Mucosa of stomach (tissue), 1 donor: ENCODE data around the gene CLEC4F.
"Not testable (repeated sequence)": the region's sequence is repeated elsewhere in the genome, so short reads cannot be mapped to it uniquely, and the experiment has no call there.

Experiments used
- H3K27me3 ChIP-seq: one replicate; pipeline ENCODE4 v1.7.0; 2013; ENCODE audit warnings: mild to moderate bottlenecking, low read length; ENCODE audit not compliant: control insufficient read depth, insufficient read depth
- H3K36me3 ChIP-seq: one replicate; pipeline ENCODE4 v1.7.0; 2013; ENCODE audit warnings: low read length; ENCODE audit not compliant: control insufficient read depth, insufficient read depth
- H3K4me1 ChIP-seq: one replicate; pipeline ENCODE4 v1.7.0; 2013; ENCODE audit warnings: mild to moderate bottlenecking, low read length; ENCODE audit not compliant: control insufficient read depth, insufficient read depth
- H3K4me3 ChIP-seq: one replicate; pipeline ENCODE4 v1.7.0; 2013; ENCODE audit warnings: low read length
- H3K9ac ChIP-seq: one replicate; pipeline ENCODE4 v1.7.0; 2013; ENCODE audit warnings: mild to moderate bottlenecking, low read length, moderate library complexity
- H3K9me3 ChIP-seq: one replicate; pipeline ENCODE4 v1.7.0; 2013; ENCODE audit warnings: mild to moderate bottlenecking, low read length, moderate library complexity; ENCODE audit not compliant: control insufficient read depth
- donor health status: Pancreatic carcinoma.

The CLEC4F gene

DNA sequence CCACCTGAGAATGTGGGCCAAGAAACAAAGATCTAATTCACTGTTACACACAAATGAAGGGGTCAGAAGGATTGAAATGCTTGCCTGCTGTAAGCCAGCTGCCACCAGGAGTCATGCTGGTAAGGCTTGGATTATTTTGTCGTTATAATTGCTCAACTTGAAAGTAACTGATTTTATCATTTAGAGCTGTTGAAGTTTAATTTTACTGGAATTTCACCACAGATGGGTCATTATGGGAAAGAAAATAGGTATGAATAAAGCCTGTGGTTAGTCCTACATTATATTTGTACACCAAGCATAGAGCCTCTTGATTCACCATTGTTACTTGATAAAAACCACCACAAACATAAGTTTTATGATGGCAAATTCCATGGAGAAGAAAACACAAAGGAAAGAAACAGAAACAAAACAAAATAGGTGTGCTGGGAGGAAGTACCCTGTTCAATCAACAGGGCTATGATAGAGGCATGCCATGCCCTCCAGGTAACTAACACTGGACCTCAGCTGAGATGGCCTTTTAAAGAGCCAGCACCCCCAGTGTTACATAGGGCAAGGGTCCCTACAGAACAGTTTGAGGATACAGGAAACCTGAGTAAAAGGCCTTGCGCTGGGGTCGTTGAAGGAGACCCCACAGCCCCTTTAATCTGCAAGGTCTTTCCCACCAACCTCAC lies 3.0 kb downstream of the CLEC4F start:
- Histone ChIP-seq H3K4me3 (no peak overlapping the region), H3K4me1 (no peaks in the 10 kb centered on the region), H3K36me3 (no peaks in the 10 kb centered on the region), H3K27me3 (peaks cover 9% of the 10 kb centered on the region), H3K9ac (no peak overlapping the region), H3K9me3 (no peaks in the 10 kb centered on the region)

DNA sequence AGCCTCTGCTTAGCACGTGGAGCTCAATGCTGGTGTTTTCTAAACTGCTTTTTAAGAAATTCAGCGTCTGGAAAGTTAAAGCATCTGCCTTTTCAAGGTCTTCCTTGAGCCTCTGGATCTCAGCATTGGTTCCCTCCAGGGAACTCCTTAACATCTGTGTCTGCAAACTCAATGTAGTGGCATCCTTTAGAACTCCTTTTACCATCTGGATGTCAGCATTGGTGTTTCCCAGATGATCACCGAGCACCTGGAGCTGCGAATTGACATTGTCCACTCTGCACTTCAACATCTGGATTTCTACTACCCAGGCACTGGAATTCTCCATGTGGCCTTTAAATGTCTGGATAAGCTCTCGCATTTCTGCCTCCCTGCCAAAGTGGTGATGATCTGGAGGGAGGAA lies 3.7 kb downstream of the CLEC4F start:
- no peaks in the 10 kb centered on the region for H3K9me3 ChIP-seq
- H3K9ac ChIP-seq = no peak overlapping the region
- H3K4me1 ChIP-seq = no peaks in the 10 kb centered on the region
- H3K4me3 ChIP-seq = no peak overlapping the region
- H3K27me3 ChIP-seq = peaks cover 9% of the 10 kb centered on the region
- H3K36me3 ChIP-seq = no peaks in the 10 kb centered on the region

DNA sequence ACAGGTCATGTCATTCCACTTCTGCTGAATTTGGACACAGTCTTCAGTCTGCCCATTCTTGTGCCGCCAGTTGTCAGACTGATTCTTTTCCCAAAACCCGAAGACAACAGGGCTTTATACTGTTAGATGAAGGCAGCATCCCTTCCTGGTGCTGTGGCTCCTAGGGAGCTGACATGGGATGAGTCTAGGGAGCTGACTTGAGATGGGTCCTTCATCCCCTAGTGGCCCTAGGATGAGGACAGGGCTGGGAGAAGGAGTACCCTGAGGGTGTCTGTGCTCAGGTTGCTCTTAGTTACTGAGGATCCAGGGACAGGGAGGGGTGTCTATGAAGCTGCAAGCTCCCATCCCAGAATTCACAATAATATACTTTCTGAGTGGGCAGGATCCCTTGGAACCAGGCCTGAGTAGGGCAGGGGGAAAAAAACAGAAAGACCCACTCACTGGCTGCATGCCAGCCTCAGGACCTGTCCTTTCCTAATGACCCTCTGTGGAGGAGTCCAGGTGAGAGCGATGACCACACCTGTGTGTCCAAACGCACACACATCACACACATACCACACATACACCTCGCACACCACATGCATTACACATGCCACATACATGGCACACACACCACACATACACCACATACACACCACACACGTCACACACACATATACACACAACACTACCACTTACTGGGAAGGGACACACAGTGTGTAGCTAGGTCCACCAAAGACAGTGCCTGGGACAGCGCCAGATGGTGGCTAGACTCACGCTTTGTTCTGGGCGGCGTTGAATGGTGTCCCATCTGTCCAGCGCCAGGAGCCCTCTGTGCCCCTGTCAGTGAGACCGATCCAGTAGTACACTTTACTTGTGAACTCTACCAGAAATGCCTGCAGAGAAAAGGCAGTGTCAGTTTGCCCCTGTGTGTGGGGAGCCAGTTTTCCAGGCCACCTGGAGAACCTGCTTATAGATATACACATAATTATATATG lies 11.1 kb downstream of the CLEC4F start:
- H3K4me1 ChIP-seq = no peaks in the 10 kb centered on the region
- no peaks in the 10 kb centered on the region for H3K9me3 ChIP-seq
- H3K9ac ChIP-seq = no peak overlapping the region
- H3K36me3 ChIP-seq = no peaks in the 10 kb centered on the region
- H3K27me3 ChIP-seq = peaks cover 3% of the 10 kb centered on the region
- H3K4me3 ChIP-seq = no peak overlapping the region

DNA sequence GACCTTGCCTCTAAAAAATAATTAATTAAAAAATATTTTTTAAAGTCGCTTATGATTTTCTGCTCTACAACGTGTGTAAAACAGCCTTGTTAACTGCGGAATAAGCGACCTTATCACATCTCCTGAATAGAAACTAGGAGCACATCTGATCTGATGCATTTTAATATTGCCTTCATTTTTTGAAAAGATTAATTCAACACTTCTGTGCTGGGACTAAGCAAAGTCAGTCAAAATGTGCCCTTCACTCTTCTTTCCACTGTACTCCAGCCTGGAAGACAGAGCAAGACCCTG lies 12.6 kb downstream of the CLEC4F start:
- H3K36me3 ChIP-seq = no peaks in the 10 kb centered on the region
- H3K27me3 ChIP-seq = peaks cover 3% of the 10 kb centered on the region
- no peaks in the 10 kb centered on the region for H3K9me3 ChIP-seq
- no peak overlapping the region for H3K4me3 ChIP-seq
- no peaks in the 10 kb centered on the region for H3K4me1 ChIP-seq
- H3K9ac ChIP-seq = no peak overlapping the region

DNA sequence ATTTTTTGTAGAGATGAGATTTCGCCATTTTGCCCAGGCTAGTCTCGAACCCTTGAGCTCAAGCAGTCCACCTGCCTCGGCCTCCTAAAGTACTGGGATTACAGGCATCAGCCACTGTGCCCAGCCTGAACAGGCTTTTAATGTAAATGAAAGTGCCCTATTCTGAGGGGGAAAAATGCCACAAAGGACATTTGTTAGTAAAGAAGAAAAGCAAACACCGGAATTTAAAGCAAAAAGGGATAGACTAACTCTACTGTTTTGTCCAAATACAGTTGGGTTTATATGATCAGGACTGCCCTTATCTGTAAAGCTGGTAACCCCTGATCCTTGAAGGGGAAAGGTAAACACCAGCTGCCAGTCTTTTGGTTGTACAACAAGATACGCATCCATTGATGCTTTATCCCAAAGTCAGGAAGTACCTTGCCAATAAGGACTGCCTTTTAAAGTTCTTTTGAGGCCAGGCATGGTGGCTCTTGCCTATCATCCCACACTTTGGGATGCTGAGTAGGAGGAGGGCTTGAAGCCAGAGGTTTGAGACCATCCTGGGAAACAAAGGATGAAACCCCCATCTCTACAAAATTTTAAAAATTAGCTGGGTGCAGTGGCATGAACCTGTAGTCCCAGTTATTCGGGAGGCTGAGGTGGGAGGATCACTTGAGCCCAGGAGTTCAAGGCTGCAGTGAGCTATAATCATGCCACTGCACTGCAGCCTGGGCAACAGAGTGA lies 13.1 kb downstream of the CLEC4F start:
- Histone ChIP-seq H3K27me3 (peaks cover 3% of the 10 kb centered on the region), H3K36me3 (no peaks in the 10 kb centered on the region), H3K9ac (no peak overlapping the region), H3K9me3 (no peaks in the 10 kb centered on the region), H3K4me1 (no peaks in the 10 kb centered on the region), H3K4me3 (no peak overlapping the region)

DNA sequence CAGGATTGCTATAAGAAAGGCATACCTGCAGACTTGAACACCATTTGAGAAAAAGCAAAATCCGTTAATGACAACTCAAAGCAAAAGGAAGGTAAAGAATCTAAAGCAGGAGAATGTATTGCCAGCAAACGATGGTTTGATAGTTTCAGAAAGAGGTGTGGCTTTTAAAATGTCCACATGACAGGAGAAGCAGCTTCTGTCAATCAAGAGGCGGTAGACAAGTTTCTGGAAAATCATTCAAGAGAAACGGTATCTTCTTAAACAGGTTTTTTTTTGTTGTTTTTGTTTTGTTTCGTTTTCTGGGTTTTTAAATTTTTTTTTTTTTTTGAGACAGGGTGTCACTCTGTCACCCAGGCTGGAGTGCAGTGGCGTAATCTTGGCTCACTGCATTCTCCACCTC lies 13.8 kb downstream of the CLEC4F start:
- H3K4me3 ChIP-seq = no peak overlapping the region
- H3K27me3 ChIP-seq = peaks cover 3% of the 10 kb centered on the region
- no peaks in the 10 kb centered on the region for H3K36me3 ChIP-seq
- no peaks in the 10 kb centered on the region for H3K4me1 ChIP-seq
- no peak overlapping the region for H3K9ac ChIP-seq
- no peaks in the 10 kb centered on the region for H3K9me3 ChIP-seq

DNA sequence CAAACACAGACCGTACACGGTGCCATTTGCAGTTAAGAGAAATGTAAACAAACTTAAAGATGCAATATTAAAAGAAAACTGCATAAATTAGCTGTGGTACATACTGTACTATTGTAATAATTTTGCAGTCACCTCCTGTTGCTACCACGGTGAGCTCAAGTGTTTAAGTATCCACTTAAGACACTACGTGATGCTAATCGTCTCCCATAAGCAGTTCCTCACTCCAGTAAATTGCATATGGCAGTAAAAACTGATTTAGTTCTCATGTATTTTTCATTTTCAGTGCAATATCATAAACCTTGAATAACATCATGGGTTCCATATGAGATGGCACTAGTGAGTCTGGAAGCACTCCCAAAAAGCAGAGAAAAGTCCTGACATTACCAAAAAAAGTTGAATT lies 14.4 kb downstream of the CLEC4F start:
- Histone ChIP-seq H3K4me1 (no peaks in the 10 kb centered on the region), H3K9me3 (no peaks in the 10 kb centered on the region), H3K27me3 (peaks cover 3% of the 10 kb centered on the region), H3K9ac (no peak overlapping the region), H3K4me3 (no peak overlapping the region), H3K36me3 (no peaks in the 10 kb centered on the region)

GRCh38 chr2:70801607-70802263 lies 18.7 kb downstream of the CLEC4F start:
- no peaks in the 10 kb centered on the region for H3K36me3 ChIP-seq
- no peaks in the 10 kb centered on the region for H3K4me1 ChIP-seq
- no peaks in the 10 kb centered on the region for H3K27me3 ChIP-seq
- H3K9me3 ChIP-seq = no peaks in the 10 kb centered on the region
- H3K4me3 ChIP-seq = no peak overlapping the region
- H3K9ac ChIP-seq = no peak overlapping the region

- H3K27me3 ChIP-seq = no peaks in the 10 kb centered on the region
- no peak overlapping the region for H3K4me3 ChIP-seq
- H3K4me1 ChIP-seq = no peaks in the 10 kb centered on the region
- no peak overlapping the region for H3K9ac ChIP-seq
- no peaks in the 10 kb centered on the region for H3K9me3 ChIP-seq
- H3K36me3 ChIP-seq = no peaks in the 10 kb centered on the region
Measured at GRCh38 chr2:70799706-70800105, 20.7 kb downstream of the CLEC4F start.

- not testable (repeated sequence) for H3K9me3 ChIP-seq, H3K36me3 ChIP-seq
Measured at GRCh38 chr2:70797996-70798395, 22.4 kb downstream of the CLEC4F start.

GRCh38 chr2:70797506-70797905 lies 22.9 kb downstream of the CLEC4F start:
- Histone ChIP-seq H3K4me1 (no peaks in the 10 kb centered on the region), H3K36me3 (no peaks in the 10 kb centered on the region), H3K9ac (no peak overlapping the region), H3K9me3 (no peaks in the 10 kb centered on the region), H3K4me3 (no peak overlapping the region), H3K27me3 (peaks cover 4% of the 10 kb centered on the region)

More at GRCh38 chr2:70797996-70798395, 22.4 kb downstream of the CLEC4F start:
- H3K4me3 ChIP-seq, H3K4me1 ChIP-seq, H3K9ac ChIP-seq, H3K27me3 ChIP-seq: not testable (repeated sequence)
